ENCODE measurements around the gene PUM2. TPM values are rescaled to one million over a fixed set of nuclear protein-coding genes. Genes with fewer than 3 reads are reported as not detected.

The PUM2 gene
- total RNA-seq, 4 donors from 2014 or later, result 29.3 to 81.4 (median 48.2) TPM

DNA sequence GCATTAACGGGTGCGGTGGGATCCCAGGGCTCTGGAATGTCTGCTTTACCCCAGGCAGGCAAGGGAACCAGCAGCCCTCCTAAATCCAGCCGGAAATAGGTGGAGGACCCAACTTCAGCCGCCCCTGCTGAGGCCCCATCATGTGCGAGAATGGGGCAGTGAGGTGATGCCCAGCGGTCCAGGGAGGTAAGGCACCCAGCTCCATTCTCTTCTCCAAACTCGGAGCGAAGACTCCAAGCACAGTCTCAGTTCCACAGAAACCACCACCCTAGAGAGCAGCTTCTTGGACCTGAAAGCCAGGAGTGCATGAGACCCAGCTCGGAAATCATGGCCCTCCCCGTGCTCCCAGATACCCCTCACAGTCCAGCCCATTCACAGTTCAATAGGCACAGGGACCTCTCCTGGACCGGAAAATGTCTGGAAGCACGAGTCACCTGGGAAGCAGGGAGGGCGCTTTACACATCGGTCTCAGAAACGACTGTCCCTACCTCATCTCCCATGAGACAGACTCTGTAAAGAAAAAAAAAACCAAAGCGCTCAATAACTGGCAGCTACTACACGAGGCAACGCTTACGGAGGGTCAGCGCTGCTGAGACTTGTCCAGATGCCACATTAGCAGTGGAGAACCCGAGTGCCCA lies 127.8 kb downstream of the PUM2 start:
- peak overlapping the region; percentile 91 to 97 (median 94) for H3K27ac ChIP-seq
- DNase-seq, result no peak
- H3K36me3 ChIP-seq, result no peaks in the 10 kb centered on the region
- peaks cover 0 to 47% (median 0%) of the 10 kb centered on the region in 4 donors for H3K27me3 ChIP-seq
- intact Hi-C loops (cut with DNase I), result no loop called here
- peak overlapping the region; percentile 59 to 86 (median 72) for H3K4me3 ChIP-seq
- WGBS, 2 donors, result 4 to 19% methylated on average over 10 to 16 of the region's 21 CpGs
- H3K4me1 ChIP-seq, result peaks cover 25 to 82% (median 30%) of the 10 kb centered on the region in 3 donors
- TF ChIP-seq POLR2A (IDR thresholded peaks at IDR 0.05), result no peak
- TF ChIP-seq, protein P1, sequence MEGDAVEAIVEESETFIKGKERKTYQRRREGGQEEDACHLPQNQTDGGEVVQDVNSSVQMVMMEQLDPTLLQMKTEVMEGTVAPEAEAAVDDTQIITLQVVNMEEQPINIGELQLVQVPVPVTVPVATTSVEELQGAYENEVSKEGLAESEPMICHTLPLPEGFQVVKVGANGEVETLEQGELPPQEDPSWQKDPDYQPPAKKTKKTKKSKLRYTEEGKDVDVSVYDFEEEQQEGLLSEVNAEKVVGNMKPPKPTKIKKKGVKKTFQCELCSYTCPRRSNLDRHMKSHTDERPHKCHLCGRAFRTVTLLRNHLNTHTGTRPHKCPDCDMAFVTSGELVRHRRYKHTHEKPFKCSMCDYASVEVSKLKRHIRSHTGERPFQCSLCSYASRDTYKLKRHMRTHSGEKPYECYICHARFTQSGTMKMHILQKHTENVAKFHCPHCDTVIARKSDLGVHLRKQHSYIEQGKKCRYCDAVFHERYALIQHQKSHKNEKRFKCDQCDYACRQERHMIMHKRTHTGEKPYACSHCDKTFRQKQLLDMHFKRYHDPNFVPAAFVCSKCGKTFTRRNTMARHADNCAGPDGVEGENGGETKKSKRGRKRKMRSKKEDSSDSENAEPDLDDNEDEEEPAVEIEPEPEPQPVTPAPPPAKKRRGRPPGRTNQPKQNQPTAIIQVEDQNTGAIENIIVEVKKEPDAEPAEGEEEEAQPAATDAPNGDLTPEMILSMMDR (IDR thresholded peaks at IDR 0.05), result peak in 2 of 6 experiments; percentile 14 to 40
- no peaks in the 10 kb centered on the region for H3K9me3 ChIP-seq

DNA sequence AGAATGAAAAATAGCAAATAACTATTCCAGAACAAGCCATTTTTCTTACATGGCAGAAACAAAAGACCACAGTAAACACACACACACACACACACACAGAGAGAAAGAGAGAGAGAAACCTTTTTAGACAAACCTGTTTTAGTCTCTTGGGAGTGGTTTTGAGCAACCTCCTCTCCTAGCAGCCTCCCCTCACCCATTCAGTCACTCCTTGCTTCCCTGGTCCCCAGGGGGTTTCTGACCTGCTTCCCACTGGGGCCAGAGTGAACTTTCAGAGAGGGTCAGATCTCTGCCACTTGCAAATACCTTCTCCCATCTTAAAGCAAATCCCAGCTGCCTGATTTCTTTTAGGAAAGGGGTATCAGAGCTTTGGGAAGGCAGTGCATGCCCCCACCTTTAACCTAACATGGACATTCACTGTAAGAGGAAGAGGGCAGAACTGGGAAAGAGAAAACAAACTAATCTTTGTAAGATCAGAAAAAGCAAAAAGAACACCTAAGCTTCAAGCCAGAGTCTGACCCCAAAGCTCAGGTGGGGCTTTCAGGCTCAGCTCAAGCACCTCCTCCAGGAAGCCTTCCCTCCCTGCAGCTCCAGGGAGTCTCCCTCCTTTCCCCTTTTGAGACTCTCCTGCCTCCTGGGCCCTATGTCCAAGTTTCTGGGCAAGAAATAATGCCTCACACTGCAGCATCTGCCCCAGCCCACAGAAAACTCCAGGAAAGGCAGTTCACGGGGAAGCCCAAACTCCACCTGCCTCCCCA lies 128.5 kb downstream of the PUM2 start:
- WGBS, 2 donors, result 80% methylated on average over 1 of the region's 1 CpG; no CpG with 5 or more reads in 1 of the 2 donors
- H3K4me1 ChIP-seq, result peaks cover 28 to 89% (median 31%) of the 10 kb centered on the region in 3 donors

DNA sequence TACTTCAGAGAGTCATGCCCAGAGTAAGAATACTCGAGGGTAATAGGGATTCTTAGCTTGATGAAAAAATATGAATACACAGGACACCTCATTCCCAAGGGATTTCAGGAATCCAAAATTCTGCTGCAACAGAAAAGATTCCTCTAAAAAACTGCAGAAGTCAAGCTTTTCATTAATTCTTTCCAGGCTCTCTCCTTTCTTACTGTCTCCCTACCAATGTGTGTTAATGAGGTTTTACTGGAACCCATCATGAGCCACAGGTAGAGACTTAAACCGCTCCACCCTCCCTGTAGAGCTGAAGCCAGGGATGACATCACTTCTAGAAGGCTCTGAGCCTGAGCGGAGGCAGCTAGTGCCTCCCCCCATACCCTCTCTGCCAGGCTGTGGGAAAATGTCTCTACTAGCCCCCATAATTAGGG lies 129.1 kb downstream of the PUM2 start:
- TF ChIP-seq, protein P1 (IDR thresholded peaks at IDR 0.05), result no peak
- TF ChIP-seq POLR2A (IDR thresholded peaks at IDR 0.05), result no peak
- peaks cover 0 to 41% (median 0%) of the 10 kb centered on the region in 4 donors for H3K27me3 ChIP-seq
- WGBS, 2 donors, result 30 to 39% methylated on average over 3 of the region's 3 CpGs
- DNase-seq, result no peak
- H3K36me3 ChIP-seq, result no peaks in the 10 kb centered on the region
- peak overlapping the region; percentile 91 to 97 (median 94) for H3K27ac ChIP-seq
- peak overlapping the region; percentile 2 to 86 (median 62) for H3K4me3 ChIP-seq
- intact Hi-C loops (cut with DNase I), result no loop called here
- no peaks in the 10 kb centered on the region for H3K9me3 ChIP-seq
- H3K4me1 ChIP-seq, result peaks cover 33 to 95% (median 34%) of the 10 kb centered on the region in 3 donors

More for the DNA sequence above, 128.5 kb downstream of the PUM2 start:
- Histone ChIP-seq H3K4me3 (peak overlapping the region; percentile 59 to 86 (median 72)), H3K9me3 (no peaks in the 10 kb centered on the region), H3K36me3 (no peaks in the 10 kb centered on the region), H3K27me3 (peaks cover 0 to 45% (median 0%) of the 10 kb centered on the region in 4 donors), H3K27ac (peak overlapping the region; percentile 91 to 97 (median 94))
- intact Hi-C loops (cut with DNase I), result no loop called here
- DNase-seq, result no peak
- TF ChIP-seq, protein P1 (IDR thresholded peaks at IDR 0.05), result no peak
- no peak for TF ChIP-seq POLR2A (IDR thresholded peaks at IDR 0.05)

DNA sequence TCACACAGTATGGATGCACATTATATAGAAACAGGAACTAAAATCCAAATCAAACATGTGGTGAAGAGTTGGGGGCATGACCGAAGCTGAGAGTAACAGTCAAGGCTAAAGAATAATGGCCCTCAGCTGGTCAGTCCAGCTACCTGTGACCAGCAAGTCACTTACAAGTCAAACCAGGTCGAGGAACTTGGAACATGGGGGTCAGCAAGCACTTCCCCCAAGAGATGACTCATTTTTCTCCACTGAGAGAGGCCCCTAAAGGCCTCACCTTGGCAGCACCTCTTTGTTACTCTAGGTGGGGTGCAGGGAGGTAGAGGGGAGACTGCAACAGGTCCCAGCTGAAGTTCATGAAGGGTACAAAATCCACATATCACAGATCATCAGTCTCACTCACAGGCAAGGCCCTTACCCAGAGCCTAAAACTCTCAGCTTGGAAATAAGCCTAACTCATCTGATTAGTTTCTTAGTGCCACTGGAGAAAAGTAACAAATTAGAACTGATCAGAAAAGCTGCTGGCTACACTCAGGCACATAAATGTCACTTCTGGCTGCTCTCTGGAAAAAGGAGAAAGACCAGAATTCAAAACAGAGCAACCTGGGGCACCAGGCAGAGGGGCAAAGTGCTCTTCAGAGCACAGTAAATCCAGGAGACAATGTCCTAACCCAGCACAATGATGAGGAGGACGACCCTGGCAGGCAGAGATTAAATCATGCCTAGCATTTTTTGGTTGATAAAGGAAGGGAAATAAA lies 129.7 kb downstream of the PUM2 start:
- no peaks in the 10 kb centered on the region for H3K9me3 ChIP-seq
- peaks cover 0 to 35% (median 0%) of the 10 kb centered on the region in 4 donors for H3K27me3 ChIP-seq
- H3K4me1 ChIP-seq, result peaks cover 34 to 95% (median 38%) of the 10 kb centered on the region in 3 donors
- no peak for DNase-seq
- no peaks in the 10 kb centered on the region for H3K36me3 ChIP-seq
- TF ChIP-seq, protein P1 (IDR thresholded peaks at IDR 0.05), result no peak
- no peak for TF ChIP-seq POLR2A (IDR thresholded peaks at IDR 0.05)
- peak overlapping the region; percentile 91 to 97 (median 94) for H3K27ac ChIP-seq
- H3K4me3 ChIP-seq, result peak overlapping the region in 3 of 4 donors; percentile 2 to 86 (median 65)
- WGBS, 2 donors, result 22 to 47% methylated on average over 3 of the region's 3 CpGs
- intact Hi-C loops (cut with DNase I), result no loop called here

Measured in esophagus squamous epithelium (tissue), 5 donors.